ENCODE measurements around the gene GDF15.

GDF15 gene

DNA sequence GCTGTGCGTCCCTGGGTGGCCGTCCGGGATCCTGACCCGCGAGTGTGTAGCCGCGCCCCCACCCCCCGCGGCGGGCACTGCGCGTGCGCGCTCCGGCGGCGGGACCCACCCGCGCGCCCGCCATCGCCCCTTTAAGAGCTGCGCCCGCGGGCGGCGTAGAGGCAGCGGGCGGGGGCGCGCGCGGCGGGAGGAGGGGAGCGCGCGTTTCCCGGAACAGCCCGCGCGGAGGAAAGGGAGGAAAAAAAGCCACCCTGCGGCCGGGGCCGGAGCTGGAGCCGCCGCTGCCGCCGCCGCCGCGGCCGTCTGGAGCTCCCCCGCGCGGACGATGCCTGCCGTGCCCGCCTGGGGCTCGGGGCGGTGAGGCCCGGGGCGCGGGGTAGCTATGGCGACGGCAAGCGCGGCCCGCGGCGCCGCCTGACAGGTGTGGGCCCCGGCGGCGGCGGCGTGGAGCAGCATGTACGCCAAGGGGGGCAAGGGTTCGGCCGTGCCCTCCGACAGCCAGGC lies 33.3 kb downstream of the GDF15 start, which contains the start of gene SSBP4:
Gene SSBP4 (plus strand): TSS at position 204 of the 504 bp plus-strand sequence. CDS start 251 bp downstream, at position 455.
- peak; percentile 89 for DNase-seq (ENCODE audit: low spot score)

GRCh38 chr19:18419699-18420460 lies 33.9 kb downstream of the GDF15 start:
- DNase-seq (ENCODE audit: low spot score), result peak; percentile 72

- DNase-seq (ENCODE audit: low spot score), result no peak
These were observed 35.0 kb downstream of the GDF15 start for GRCh38 chr19:18420930-18421329.

GRCh38 chr19:18421371-18421959 lies 35.5 kb downstream of the GDF15 start:
- DNase-seq (ENCODE audit: low spot score), result no peak

DNA sequence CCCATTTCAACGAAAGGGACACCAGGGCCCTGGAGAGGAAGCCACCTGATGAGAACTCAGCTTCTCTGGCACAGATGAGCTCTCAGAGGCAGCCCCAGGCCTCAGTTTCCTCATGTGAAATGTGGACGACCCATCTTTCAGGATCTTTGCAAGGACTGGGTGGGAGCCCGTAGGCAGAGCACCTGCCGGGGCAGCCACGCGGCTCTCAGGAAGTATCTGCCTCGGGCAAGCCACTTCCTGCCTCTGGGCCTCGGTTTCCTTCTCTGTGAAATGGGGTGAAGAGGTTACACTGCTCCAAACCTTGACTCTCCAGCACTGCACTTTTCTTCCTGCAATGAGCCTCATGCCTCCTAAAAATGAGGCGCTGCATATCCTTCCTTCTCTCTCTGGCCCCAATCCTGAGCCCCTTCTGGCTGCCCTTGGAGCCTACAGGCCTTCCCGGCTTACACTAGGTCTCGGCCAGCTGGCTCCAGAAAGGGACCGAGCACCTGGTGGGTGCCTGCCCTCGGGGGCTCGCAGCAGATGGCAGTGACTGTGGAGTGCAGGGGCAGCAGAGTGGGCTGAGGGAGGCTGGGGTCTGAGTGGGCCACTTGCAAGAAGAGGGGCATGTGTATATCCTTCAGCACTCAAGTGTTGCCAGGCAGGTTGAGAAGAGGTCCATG lies 36.7 kb downstream of the GDF15 start:
- DNase-seq (ENCODE audit: low spot score), result peak; percentile 15

- no peak for DNase-seq (ENCODE audit: low spot score)
These were observed 37.5 kb downstream of the GDF15 start for GRCh38 chr19:18423258-18424020.

DNA sequence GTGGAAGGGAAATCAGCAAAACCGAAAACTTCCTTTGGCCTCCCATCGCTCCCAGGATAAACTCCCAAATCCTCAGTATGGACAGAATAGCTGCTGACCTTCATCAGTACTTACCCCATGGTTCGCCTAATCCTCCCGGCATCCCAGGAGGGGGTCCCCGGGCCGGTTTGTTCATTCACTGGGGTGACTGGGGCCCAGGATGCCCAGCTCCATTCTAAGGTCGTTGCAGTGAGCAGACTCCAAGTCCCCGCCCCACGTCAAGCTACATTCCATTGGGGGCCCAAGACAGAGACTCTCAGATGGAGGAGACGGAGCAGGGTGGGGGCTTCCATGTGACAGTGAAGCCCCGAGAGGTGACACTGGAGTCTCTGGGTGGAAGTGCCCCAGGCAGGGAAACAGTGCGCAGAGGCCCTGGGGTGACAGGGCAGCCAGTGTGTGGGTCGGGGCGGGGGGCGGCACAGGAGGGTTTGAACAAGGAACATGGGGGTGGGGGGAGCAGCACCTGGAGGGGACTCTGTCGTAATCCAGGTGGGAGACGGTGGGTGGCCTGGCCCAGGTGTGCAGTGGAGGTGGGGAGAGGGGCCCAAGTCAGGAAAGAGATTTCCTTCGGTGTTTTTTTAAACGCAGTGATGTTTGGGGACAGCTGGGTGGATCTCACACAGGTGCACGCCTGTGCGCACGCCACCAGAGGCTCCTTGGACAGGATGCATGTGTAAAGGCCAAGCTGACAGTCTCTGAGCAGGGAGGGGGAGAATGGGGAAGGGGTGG lies 38.3 kb downstream of the GDF15 start:
- DNase-seq (ENCODE audit: low spot score), result peak; percentile 4

DNA sequence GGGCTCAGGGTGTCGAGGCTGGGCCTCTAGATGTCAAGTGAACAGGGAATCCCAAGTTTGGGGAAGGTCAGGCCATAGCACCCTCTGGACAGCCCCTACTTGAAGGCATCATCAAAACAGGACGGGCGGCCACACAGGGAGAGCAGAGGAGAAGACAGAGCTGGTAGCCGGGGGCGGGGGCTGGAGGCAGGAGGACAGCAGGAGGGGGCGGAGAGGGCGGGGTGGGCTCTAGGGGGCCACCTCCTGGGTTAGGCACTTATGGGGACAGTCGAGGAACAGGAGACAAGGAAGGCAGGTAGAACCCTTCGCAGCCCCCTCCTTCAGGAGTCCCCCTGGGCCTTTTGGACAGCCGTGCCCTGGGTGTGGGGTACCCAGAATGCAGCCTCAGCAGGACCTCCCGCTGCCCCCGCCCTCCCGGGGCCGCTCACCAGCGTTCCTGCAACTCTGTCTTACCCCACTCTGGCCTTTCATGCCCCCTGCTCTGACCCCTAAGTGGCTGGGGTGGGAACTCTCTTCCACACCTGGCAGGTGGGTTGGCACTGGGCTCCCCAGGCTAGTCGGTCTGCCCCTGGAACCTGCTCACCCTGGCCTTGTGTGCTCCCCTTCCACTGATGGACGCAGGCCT lies 39.0 kb downstream of the GDF15 start:
- DNase-seq (ENCODE audit: low spot score), result no peak

- no peak for DNase-seq (ENCODE audit: low spot score)
These were observed 39.8 kb downstream of the GDF15 start for GRCh38 chr19:18425515-18426415.

GRCh38 chr19:18426416-18426767 lies 40.4 kb downstream of the GDF15 start:
- DNase-seq (ENCODE audit: low spot score), result no peak

DNA sequence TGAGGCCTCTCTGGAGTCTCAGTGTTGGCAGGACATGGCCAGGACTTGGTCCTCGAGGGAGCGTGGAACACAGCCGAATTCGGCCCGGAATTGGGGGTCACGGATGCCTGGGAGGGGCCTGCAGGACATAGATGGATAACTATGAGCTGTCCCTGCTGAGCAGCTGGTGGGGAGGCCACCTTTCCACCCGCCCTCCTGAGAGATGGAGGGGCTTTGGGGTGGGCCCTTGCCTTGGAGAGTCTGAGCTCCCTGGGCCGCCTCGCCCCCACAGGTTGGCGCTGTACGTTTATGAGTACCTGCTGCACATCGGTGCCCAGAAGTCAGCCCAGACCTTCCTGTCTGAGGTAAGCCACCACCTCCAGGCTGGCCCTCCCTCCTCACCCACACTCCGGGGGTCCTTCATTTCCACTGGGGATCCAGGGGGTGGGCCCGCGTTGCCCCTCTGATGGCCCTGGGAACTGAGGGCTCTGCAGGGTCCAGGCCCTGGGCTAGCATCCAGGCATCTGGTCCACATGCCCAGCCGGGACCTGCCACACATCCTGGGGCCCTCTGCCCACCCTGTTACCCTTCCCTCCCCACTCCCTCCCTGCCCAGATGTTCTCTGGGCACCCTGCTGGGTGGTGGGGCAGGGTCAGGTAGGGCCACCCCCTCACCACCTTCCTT lies 41.3 kb downstream of the GDF15 start:
- no peak for DNase-seq (ENCODE audit: low spot score)

DNA sequence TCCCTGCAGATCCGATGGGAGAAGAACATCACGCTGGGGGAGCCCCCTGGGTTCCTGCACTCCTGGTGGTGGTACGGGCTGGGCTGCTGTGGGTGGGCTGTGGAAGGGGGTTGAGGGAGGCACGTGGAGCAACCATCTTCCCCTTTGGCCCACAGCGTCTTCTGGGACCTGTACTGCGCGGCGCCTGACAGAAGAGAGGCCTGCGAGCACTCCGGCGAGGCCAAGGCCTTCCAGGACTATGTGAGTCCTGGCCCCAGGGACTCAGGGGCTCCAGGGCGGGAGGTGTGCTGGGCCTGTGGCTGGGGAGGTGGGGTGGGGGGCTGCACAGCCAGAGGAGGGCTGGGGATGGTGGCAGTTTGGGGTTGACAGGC lies 41.8 kb downstream of the GDF15 start:
- no peak for DNase-seq (ENCODE audit: low spot score)

- DNase-seq (ENCODE audit: low spot score), result no peak
These were observed 42.3 kb downstream of the GDF15 start for GRCh38 chr19:18428173-18428786.

DNA sequence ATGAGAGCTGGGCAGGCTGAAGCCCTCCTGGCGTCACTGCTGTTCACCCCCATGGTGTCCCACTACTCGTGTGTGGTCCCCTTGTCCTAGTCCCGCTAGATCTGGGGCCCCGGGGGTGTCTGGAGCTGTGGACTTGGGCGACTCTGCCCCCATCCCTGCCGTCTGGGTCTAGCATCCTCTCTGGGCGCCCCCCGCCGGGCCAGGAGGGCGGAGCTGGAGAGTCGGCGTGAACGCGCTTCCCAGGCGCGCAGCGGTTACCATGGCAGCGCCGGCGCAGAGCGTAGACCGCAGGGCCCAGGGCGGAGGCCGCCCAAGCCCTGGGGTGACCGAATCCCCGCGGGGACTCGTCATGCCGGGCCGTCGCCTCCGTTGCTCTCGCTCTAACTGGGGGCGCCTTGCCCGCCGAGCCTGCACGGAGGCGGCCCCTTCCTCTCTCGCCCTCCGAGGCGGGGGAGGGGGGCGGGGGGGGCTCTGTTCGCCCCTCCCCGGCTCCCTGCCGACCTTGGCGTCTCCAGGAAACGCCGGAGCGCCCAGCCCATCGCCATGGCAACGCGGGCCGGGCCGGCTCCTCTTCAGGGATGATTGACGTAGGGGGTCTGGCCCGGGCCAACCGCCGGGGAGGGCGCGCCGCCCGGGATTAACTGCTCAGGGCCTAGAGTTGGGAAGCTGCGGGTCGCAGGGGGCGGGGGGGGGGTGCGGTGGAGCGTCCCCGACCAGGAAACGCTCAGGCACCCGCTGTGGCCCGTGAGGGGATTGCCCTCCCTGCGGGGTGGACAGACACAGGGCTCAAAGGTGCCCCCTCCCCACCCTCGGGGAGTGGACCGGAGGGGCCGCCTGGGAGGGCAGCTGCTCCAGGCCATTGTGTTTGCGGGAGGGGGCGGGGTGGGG lies 43.1 kb downstream of the GDF15 start:
- peak; percentile 89 for DNase-seq (ENCODE audit: low spot score)

- DNase-seq (ENCODE audit: low spot score), result no peak
These were observed 43.9 kb downstream of the GDF15 start for GRCh38 chr19:18429717-18430416.

DNA sequence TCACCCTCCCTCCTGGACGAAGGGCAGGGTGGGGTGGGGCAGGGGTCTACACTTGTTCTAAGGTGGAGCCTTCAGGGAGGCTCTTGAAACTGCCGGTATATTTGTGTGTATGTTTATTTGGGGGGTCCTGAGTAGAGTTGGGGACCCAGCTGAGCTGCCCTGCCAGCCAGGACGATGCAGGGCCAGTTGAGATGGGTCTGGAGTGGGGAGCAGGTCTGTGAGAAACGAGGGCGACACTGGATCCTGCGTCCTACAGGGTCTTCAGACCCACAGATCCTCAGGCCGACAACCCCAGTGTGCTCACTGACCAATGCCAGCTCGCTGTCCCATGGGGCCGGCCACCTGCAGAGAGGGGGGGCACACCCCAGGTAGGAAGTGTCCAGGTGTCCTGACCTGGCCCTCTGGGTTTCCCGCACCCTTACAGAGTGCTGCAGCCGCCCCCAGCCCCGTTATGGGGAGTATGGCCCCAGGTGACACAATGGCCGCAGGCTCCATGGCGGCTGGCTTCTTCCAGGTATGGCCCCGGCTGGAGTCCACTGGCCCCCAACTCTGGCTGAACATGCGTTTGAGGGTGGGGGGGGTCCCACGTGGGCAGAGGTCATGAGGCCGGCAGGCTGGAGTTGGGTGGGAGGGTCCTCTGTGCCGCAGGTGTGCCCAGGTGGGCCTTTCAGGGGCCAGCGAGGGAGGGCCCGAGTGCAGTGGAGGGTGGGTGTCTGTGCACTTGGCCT lies 44.6 kb downstream of the GDF15 start:
- no peak for DNase-seq (ENCODE audit: low spot score)

Measured in germinal center (tissue), 1 donor.